Measurements from ENCODE around the gene HMMR.
A peak's percentile ranks its signal among the peaks of the same experiment; 100 is the strongest.

The HMMR gene

GRCh38 chr5:163458778-163459385 lies 1.6 kb upstream of the HMMR start:
- no peak for DNase-seq

DNA sequence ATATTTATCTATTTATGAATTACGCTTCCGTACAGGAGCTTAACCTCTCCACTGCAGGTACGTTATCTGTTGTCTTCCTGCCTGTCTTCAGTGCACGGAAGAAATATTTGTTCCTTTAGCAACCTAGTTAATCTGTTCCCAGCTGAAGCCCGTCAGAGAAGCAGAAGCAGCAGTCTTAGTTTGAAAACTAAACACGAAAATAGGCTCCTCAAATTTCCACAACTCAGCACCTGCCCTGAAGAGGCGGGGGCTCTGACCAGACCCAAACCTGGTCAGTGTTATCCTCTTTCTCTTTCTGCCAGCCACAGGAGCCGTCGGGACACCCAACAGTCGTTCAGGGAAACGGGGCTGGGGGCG lies 992 bp upstream of the HMMR start:
- DNase-seq, result no peak

DNA sequence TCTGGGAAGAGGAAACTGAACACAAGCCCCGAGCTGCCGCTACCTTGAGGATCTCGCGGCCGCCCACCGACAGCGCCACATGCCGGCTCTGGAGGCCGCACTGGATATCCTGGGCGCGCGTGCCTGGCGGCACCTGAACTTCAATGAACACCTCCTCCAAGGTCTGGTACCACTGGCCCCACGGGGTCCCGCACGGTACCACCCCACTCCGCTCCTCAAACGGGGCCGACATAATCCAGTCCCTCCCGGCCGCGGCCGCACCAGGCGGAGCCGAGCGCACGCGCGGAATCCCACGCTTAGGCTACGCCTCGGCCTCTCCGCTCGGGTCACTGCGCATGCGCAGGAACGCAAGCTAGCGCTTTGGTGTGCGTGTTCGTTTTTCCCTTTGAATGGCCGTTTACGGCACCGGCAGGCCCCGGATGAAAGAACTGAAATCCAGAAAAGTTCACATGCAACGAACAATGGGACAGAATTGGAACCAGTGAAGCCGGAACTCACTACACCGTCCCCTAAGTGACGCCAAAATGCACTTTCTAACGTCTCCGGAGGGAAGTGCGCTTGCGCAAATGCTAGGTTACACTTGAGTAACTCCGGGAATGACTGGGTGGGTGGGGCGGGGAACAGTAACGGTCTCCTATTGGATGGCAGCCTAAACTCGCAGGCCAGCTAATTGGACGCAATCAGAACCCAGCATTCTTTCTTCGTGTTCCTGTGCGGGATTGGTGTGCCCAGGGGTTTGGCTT lies 442 bp upstream of the HMMR start, which contains the start of gene NUDCD2:
Gene NUDCD2 (minus strand): TSS at position 284 of the 743 bp plus-strand sequence. CDS start 52 bp downstream, at position 232.
- peak; percentile 93 for DNase-seq

- no peak for DNase-seq
Measured at GRCh38 chr5:163463063-163463435, 2.6 kb downstream of the HMMR start.

DNA sequence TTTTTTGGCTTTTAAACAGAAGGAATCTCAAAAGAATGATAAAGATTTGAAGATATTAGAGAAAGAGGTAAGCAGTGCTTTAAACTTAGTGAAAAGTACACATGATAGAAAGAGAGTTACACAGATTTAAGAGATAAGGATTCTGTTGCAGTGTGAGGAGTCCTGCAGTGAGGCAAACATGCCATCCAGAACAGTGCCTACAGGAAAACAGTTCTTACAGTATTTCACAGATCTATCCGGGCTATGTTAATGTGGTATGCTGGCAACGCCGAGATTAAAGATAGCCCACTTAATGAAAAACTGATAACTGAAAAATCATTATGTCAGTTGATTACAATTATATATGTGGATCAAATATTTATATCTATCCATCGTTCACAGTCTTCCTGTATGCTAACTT lies 7.2 kb downstream of the HMMR start:
- DNase-seq, result no peak

DNA sequence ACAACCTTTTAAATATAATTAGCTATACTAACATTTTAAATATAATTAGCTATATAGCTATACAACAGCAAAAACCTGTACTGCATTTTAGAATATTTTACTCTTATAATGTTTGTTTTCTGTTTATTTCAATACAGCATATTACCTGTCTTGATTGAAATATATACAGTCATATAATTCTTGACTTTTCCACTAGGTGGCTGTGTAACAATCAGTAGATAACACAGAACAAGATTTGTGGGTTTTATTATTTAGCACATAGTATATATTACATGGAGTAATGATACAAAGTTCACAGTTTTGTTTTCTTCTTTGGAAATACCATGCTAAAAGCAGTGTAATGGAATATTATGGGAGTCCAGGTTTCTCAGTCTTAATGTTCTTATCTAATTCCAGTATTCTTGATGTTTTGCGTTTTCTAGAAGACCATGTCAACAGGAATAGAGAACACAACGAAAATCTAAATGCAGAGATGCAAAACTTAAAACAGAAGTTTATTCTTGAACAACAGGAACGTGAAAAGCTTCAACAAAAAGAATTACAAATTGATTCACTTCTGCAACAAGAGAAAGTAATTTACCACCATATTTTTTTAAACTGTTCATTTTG lies 13.3 kb downstream of the HMMR start:
- no peak for DNase-seq

DNA sequence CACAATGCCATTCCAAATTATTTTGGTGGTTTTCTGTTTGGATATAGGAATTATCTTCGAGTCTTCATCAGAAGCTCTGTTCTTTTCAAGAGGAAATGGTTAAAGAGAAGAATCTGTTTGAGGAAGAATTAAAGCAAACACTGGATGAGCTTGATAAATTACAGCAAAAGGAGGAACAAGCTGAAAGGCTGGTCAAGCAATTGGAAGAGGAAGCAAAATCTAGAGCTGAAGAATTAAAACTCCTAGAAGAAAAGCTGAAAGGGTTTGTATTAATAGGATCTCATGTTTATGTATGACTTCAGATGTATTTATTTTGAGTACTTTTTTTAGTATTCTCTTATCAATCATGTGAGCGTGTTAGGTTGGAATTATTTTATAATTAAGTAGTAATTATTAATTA lies 15.0 kb downstream of the HMMR start:
- no peak for DNase-seq

DNA sequence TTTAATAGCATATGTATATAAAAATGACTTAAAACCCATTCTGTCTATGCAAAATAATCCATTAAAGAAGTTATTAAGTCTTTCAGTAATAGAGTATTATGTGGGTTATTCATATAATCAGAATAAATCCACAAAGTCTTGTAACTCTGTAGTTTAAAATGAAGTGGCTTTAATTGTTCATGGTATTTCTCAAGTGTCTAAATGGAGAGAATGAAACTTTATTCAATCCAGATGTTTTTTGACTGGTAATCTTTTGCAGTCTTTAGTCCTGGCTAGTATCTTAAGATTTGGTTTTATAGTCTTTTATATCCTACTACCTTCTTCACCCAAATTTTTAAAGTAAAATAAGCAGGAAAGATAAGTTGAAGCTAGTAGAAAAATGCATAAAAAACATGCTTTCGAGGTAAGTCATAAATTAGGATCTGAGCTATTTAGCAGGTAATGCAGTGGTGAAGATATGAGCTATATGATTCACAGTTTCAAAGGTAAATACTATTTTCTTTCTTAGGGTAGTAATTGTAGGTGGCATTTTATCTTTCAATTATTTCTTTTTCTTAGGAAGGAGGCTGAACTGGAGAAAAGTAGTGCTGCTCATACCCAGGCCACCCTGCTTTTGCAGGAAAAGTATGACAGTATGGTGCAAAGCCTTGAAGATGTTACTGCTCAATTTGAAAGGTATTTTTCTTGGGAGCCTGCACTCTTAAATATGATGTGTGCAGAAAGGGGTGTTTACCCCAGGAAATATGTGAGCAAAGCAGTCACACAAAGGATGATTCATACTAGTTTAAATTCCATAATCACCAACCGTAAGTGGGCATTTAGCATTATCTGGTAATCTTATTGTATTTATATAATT lies 17.9 kb downstream of the HMMR start:
- no peak for DNase-seq

GRCh38 chr5:163478982-163479271 lies 18.5 kb downstream of the HMMR start:
- DNase-seq, result no peak

DNA sequence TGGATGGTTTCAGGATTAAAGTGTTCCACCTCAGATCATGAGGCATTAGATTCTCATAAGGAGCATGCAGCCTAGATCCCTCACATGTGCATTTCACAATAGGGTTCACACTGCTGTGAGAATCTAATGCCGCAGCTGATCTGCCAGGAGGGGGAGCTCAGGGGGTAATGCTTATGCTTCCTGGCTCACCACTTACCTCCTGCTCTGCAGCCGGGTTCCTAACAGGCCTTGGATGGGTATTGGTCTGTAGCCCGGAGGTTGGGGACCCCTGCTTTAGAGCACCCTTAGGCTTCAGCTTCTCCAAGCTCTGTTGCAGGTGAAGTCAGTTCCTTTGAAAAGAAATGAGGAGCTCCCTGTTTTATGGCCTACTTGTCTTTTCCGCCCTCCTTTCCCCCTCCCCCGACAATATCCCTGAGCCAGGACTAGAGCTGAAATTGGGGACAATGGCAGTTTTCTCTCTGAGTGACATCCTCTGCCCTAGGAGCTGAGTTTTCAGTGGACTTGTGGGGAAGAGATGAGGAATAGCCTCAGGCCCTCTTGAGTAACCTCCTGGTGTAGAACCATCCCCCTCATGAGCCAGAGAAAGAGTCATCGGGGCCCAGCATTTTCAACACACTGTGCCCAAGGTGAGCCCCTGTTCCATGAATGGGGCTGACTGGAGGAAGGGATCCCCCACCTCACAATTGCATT lies 28.8 kb downstream of the HMMR start:
- DNase-seq, result no peak

- no peak for DNase-seq
Measured at GRCh38 chr5:163489745-163490075, 29.3 kb downstream of the HMMR start.

GRCh38 chr5:163496286-163496685 lies 35.9 kb downstream of the HMMR start:
- no peak for DNase-seq

GRCh38 chr5:163497315-163497714 lies 36.9 kb downstream of the HMMR start:
- no peak for DNase-seq

DNA sequence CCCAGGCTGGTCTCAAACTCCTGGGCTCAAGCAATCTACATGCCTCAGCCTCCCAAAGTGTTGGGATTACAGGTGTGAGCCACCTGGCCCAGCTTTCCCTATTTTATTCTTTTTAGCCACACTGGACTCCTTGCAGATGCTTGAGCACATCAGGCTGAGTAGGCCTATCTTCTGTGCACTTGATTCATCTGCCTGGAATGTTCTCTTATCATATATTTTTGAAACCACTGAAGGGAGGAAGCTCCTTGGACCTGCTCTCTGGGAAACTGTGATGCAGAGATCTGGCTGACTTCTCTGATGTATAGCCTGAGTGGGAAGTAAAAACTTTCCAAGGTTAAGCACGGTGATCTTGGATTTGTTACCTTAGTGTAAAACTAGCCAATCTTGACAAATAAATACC lies 38.5 kb downstream of the HMMR start:
- DNase-seq, result no peak

DNA sequence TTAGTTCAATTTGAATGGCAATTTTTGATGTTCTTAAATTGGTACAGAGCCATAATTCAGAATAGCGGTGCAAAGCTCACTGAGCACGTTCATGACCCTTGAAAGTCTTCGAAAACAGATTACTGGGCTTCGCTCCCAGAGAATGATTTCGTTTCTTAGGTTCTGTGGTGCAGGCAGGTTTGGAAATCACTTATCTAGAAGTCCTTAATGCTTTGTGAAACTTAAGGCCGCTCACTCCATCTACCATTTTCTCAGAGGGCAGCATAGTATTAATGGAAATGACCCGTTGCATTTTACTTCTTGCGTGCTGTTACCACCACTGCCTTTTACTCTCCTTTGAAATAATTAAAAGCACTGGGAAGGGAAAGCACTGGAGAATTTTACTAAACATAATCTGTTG lies 42.1 kb downstream of the HMMR start:
- DNase-seq, result no peak

GRCh38 chr5:163503106-163504078 lies 43.0 kb downstream of the HMMR start:
- DNase-seq, result peak; percentile 29

DNA sequence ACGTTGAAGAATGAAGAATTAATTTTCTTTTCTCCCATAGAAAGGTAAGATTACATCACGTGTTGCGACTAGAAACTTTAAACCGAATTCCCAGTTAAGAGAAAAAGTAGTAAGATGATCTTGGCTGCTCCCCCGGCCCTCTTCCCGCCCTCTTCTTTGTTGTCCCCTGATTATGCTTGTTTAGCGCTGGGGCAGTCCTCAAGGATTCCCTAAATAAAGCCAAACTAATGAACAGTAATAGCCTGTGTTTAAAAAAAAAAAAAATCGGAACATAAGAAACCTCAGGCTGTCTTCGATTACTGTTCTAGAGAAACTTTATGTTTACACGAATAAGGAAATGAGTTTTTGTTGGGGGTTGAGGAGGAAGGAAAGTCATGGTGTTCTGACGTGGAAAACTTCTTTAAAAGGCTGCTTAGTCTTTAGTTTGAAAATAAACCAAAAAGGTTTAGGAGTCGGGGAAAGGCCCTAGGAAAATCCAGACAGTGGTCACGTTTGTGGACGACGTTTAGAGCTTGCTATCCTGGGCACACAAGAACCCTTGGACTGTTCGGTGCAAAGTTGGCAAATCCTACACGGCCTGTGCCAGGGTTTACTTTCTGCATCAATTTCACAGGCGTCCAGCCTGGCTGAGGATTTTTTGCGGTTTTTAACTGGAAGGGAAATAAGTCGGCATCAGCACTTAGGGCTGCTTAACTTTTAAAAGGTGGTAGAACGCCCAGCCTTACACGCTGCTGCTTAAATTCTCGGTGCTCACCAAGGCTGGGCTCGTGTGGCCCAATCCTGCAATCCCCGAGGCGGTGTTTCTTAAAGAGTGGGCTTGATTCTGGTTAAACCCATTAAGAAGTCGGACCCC lies 43.9 kb downstream of the HMMR start:
- DNase-seq, result no peak

DNA sequence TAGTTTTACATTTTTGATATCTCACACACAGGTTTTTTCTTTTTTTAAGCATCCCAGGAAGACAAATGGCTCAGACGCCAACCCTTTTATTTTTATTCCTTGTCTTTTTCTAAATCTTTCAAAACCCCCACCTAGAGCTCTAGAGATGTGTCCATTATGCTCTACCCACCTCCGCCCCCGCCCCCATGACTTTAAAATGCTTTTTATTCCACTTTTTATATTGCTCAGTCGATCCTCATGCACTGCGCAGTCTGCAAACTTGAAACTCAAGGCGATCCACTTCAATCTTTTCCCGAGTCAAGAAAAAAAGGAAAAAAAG lies 44.6 kb downstream of the HMMR start:
- no peak for DNase-seq

DNA sequence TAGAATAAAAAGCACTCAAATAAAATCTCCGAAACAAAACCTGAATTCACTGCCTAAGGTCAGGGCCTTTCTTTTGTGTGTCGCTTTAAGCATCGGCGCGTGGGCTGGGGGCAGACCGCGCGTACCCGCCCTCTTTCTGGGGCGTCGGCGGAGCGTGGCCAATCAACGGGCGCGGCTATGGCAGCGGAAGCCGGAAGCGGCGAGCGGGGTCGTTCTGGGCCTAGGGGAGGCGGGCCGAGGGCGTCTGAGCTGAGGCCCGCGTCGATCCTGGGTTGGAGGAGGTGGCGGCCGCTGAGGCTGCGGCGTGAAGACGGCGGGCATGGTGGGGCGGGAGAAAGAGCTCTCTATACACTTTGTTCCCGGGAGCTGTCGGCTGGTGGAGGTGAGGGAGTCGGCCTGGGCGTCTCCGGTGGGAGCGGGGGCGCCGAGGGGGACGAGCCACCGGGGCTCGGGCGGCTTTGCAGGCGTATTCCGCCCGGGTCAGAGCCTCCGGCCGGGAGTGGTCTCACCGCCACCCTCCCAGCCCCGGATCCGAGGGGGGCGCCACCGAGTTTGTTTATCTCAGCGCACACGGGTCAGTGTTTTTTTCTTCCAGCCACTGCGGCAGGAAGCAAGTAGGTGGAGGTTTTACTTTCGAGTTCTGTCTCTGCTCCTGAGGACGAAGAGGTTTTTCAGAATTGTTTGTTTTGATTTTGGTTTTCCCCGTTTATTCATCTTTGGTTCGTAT lies 45.1 kb downstream of the HMMR start, which contains the start of gene MAT2B:
Gene MAT2B (plus strand): TSS at position 252 of the 727 bp plus-strand sequence. CDS start 68 bp downstream, at position 320.
- peak; percentile 96 for DNase-seq

- no peak for DNase-seq
Measured at GRCh38 chr5:163506095-163506457, 45.6 kb downstream of the HMMR start.
